IMR-90 (cell line): Measurements from ENCODE around the gene TTC39C.

Experiments used
- BHLHE40 ChIP-seq: fragments of 150-350 bp; IDR thresholded peaks from 2 replicates; pipeline ENCODE4 v1.6.1; 2016; ENCODE audit warnings: mild to moderate bottlenecking, low read depth, low read length
- CEBPB ChIP-seq: IDR thresholded peaks from 2 replicates; pipeline ENCODE4 v1.6.1; 2012; ENCODE audit warnings: low read depth, low read length, improper control_type of control experiment
- CHD1 ChIP-seq: IDR thresholded peaks from 2 replicates; pipeline ENCODE4 v1.6.1; 2012; ENCODE audit warnings: low read depth, low read length, improper control_type of control experiment
- CTCF ChIP-seq: conservative IDR thresholded peaks from 2 replicates; pipeline ENCODE4 v1.5.1; 2012; ENCODE audit warnings: mild to moderate bottlenecking, low read depth, low read length, improper control_type of control experiment
- ELK1 ChIP-seq: fragments of 150-350 bp; IDR thresholded peaks from 2 replicates; pipeline ENCODE4 v1.6.1; 2016; ENCODE audit warnings: low read depth, mild to moderate bottlenecking, low read length, moderate library complexity, borderline replicate concordance
- MAFK ChIP-seq: IDR thresholded peaks from 2 replicates; pipeline ENCODE4 v1.6.1; 2012; ENCODE audit warnings: low read depth, low read length, improper control_type of control experiment
- POLR2A ChIP-seq: IDR thresholded peaks from 2 replicates; pipeline ENCODE4 v1.6.1; 2012; ENCODE audit warnings: mild to moderate bottlenecking, low read depth, low read length
- RAD21 ChIP-seq: IDR thresholded peaks from 2 replicates; pipeline ENCODE4 v1.6.1; 2012; ENCODE audit warnings: low read length, improper control_type of control experiment
- RCOR1 ChIP-seq: IDR thresholded peaks from 2 replicates; pipeline ENCODE4 v1.6.1; 2012; ENCODE audit warnings: mild to moderate bottlenecking, low read length, improper control_type of control experiment; ENCODE audit not compliant: insufficient replicate concordance
- RFX5 ChIP-seq: IDR thresholded peaks from 2 replicates; pipeline ENCODE4 v1.8.0; 2012; ENCODE audit warnings: low read depth, mild to moderate bottlenecking, low read length, moderate library complexity
- SMC3 ChIP-seq: fragments of 150-350 bp; IDR thresholded peaks from 2 replicates; pipeline ENCODE4 v1.6.1; 2016; ENCODE audit warnings: low read depth, mild to moderate bottlenecking, antibody characterized with exemption, low read length, moderate library complexity
- USF2 ChIP-seq: fragments of 150-350 bp; IDR thresholded peaks from 2 replicates; pipeline ENCODE4 v1.6.1; 2017; ENCODE audit warnings: mild to moderate bottlenecking, antibody characterized with exemption, low read length, low read depth

GRCh38 chr18:24033641-24034412, 19.3 kb downstream of the TTC39C start:
- TF ChIP-seq POLR2A (no peak), CTCF (no peak), ELK1 (no peak), MAFK (no peak), CEBPB (no peak), USF2 (no peak), RFX5 (no peak), RAD21 (no peak), RCOR1 (no peak), BHLHE40 (no peak), CHD1 (no peak), SMC3 (no peak)
